GDM1 (cell line): Measurements from ENCODE around the gene STIM2.
"Not testable (repeated sequence)": the region's sequence is repeated elsewhere in the genome, so short reads cannot be mapped to it uniquely, and the experiment has no call there.

Experiments
- DNase-seq: peaks from one replicate; lab custom pipeline; 2025; lab: John Stamatoyannopoulos, UW

The STIM2 gene

GRCh38 chr4:26953366-26953765 lies 92.7 kb downstream of the STIM2 start:
- no peak for DNase-seq

GRCh38 chr4:26953770-26954423 lies 93.3 kb downstream of the STIM2 start:
- DNase-seq, result no peak

- DNase-seq, result no peak
These were observed 94.6 kb downstream of the STIM2 start for GRCh38 chr4:26955241-26955640.

GRCh38 chr4:26958925-26959653 lies 98.4 kb downstream of the STIM2 start:
- no peak for DNase-seq

GRCh38 chr4:26959654-26960047 lies 99.0 kb downstream of the STIM2 start:
- no peak for DNase-seq

- DNase-seq, result no peak
These were observed 102.1 kb downstream of the STIM2 start for GRCh38 chr4:26962720-26963119.

- no peak for DNase-seq
These were observed 103.9 kb downstream of the STIM2 start for GRCh38 chr4:26964512-26964911.

GRCh38 chr4:26964994-26965393 lies 104.4 kb downstream of the STIM2 start:
- no peak for DNase-seq

GRCh38 chr4:26975464-26976181 lies 115.0 kb downstream of the STIM2 start:
- not testable (repeated sequence) for DNase-seq

GRCh38 chr4:26978387-26979053 lies 117.9 kb downstream of the STIM2 start:
- no peak for DNase-seq

GRCh38 chr4:26984896-26985295 lies 124.3 kb downstream of the STIM2 start:
- DNase-seq, result no peak

GRCh38 chr4:26985873-26986272 lies 125.2 kb downstream of the STIM2 start:
- DNase-seq, result peak; percentile 37

- DNase-seq, result no peak
These were observed 126.5 kb downstream of the STIM2 start for GRCh38 chr4:26987191-26987590.

- no peak for DNase-seq
These were observed 130.4 kb downstream of the STIM2 start for GRCh38 chr4:26991057-26991456.

- DNase-seq, result no peak
These were observed 132.2 kb downstream of the STIM2 start for GRCh38 chr4:26992657-26993361.

GRCh38 chr4:26993539-26993938 lies 132.9 kb downstream of the STIM2 start:
- no peak for DNase-seq

- DNase-seq, result no peak
These were observed 133.3 kb downstream of the STIM2 start for GRCh38 chr4:26993967-26994366.

- no peak for DNase-seq
These were observed 134.7 kb downstream of the STIM2 start for GRCh38 chr4:26995316-26995715.

- DNase-seq, result no peak
These were observed 136.1 kb downstream of the STIM2 start for GRCh38 chr4:26996745-26997144.

- DNase-seq, result no peak
These were observed 139.0 kb downstream of the STIM2 start for GRCh38 chr4:26999689-27000088.

- no peak for DNase-seq
These were observed 139.5 kb downstream of the STIM2 start for GRCh38 chr4:27000122-27000521.

GRCh38 chr4:27000820-27001219 lies 140.2 kb downstream of the STIM2 start:
- no peak for DNase-seq
